Endodermal cell (in vitro differentiated cells): ENCODE measurements around the gene MAP2K6. TPM values are rescaled to one million over a fixed set of nuclear protein-coding genes. Genes with fewer than 3 reads are reported as not detected.

ENCODE experiments used
- DNase-seq: peaks from one replicate; pipeline ENCODE4 v3.0.0-alpha.2; 2017
- H3K27ac ChIP-seq: 2 replicates; pipeline ENCODE4 v1.5.1; 2013; ENCODE audit warnings: mild to moderate bottlenecking, low read depth, low read length, moderate library complexity
- H3K27me3 ChIP-seq: 2 replicates; pipeline ENCODE4 v1.6.1; 2013; ENCODE audit warnings: mild to moderate bottlenecking, low read length, moderate library complexity; ENCODE audit not compliant: insufficient read depth, control insufficient read depth, poor library complexity, severe bottlenecking
- H3K36me3 ChIP-seq: 2 replicates; pipeline ENCODE4 v1.7.0; 2013; ENCODE audit warnings: mild to moderate bottlenecking, low read length, moderate library complexity; ENCODE audit not compliant: control insufficient read depth, insufficient read depth
- H3K4me1 ChIP-seq: one replicate; pipeline ENCODE4 v1.7.0; 2013; ENCODE audit warnings: low read length; ENCODE audit not compliant: control insufficient read depth, insufficient read depth
- H3K4me3 ChIP-seq: 2 replicates; pipeline ENCODE4 v1.5.1; 2013; ENCODE audit warnings: mild to moderate bottlenecking, low read length, moderate library complexity
- H3K9ac ChIP-seq: 2 replicates; pipeline ENCODE4 v1.6.1; 2013; ENCODE audit warnings: mild to moderate bottlenecking, low read length, moderate library complexity; ENCODE audit not compliant: poor library complexity, severe bottlenecking; ENCODE audit errors: extremely low read depth
- H3K9me3 ChIP-seq: 2 replicates; pipeline ENCODE4 v1.6.1; 2013; ENCODE audit warnings: mild to moderate bottlenecking, low read length, moderate library complexity; ENCODE audit not compliant: control insufficient read depth
- H3K27ac Mint-ChIP-seq: 2 replicates; pipeline ENCODE4 v1.8.0; 2020; ENCODE audit warnings: mixed read lengths
- H3K27me3 Mint-ChIP-seq: 2 replicates; pipeline ENCODE4 v1.8.0; 2021; ENCODE audit warnings: mild to moderate bottlenecking, mixed read lengths; ENCODE audit not compliant: insufficient read depth
- H3K36me3 Mint-ChIP-seq: 2 replicates; pipeline ENCODE4 v1.8.0; 2020; ENCODE audit warnings: low read depth, mixed read lengths
- H3K4me1 Mint-ChIP-seq: 2 replicates; pipeline ENCODE4 v1.8.0; 2020; ENCODE audit warnings: mixed read lengths
- H3K4me3 Mint-ChIP-seq: 2 replicates; pipeline ENCODE4 v1.8.0; 2020; ENCODE audit warnings: mild to moderate bottlenecking, moderate library complexity, mixed read lengths
- H3K9me3 Mint-ChIP-seq: 2 replicates; pipeline ENCODE4 v1.8.0; 2020; ENCODE audit warnings: mild to moderate bottlenecking, mixed read lengths
- CTCF ChIP-seq: fragments of 200-600 bp; sonication (generic); conservative IDR thresholded peaks from 2 replicates; pipeline ENCODE4 v1.5.0; 2021; ENCODE audit warnings: antibody characterized with exemption, mild to moderate bottlenecking
- WGBS, 2 experiments: methylation state at CpG; one replicate each; pipeline versions ENCODE4 v1.1.5 to v1.1.7; 2013; ENCODE audit warnings: missing lambda C conversion rate in 2 of 2, mixed read lengths in 1 of 2; ENCODE audit not compliant: insufficient coverage in 1 of 2, insufficient read length in 1 of 2; 5-methylcytosine and 5-hydroxymethylcytosine counted together
- total RNA-seq, 2 donors: library from RNA; stranded (reverse); fragmentation: NEBNext Ultra II Directional in 1 of 2; extraction: Animal tissue kit (Norgen Biotek cat#: 25700) in 1 of 2; gene quantifications; 2 replicates in 1 of 2; 3 replicates in 1 of 2; pipeline ENCODE4 v1.2.1, GENCODE V29; 2021

Gene MAP2K6
- total RNA-seq, 2 donors from 2014 or later, result 42.2 to 55.3 TPM

DNA sequence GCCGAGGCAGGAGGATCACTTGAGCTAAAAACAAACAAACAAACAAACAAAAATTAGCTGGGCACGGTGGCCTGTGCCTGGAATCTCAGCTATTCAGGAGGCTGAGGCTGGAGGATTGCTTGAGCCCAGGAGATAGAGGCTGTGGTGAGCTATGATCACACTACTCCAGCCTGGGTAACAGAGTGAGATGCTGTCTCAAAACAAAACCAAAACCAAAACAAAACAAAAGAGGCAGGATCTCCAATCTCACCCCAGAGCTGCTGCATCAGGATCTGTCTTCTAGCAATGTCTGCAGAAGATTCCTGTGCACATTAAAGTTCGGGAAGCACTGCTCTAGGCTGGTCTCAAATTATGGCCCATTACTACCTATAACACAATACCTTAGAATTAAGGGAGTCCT is 43.1 kb downstream of the MAP2K6 start:
- no peak overlapping the region for H3K27ac Mint-ChIP-seq
- 85 to 91% methylated on average over 1 to 3 of the region's 3 CpGs for WGBS, 2 experiments
- no peaks in the 10 kb centered on the region for H3K27me3 Mint-ChIP-seq
- peaks cover 54% of the 10 kb centered on the region for H3K4me1 Mint-ChIP-seq
- Histone ChIP-seq H3K36me3 (no peaks in the 10 kb centered on the region), H3K27ac (no peak overlapping the region), H3K27me3 (no peaks in the 10 kb centered on the region), H3K4me1 (peaks cover 6% of the 10 kb centered on the region), H3K4me3 (no peak overlapping the region), H3K9me3 (no peaks in the 10 kb centered on the region), H3K9ac (no peak overlapping the region)
- H3K36me3 Mint-ChIP-seq, result peaks cover 2% of the 10 kb centered on the region
- no peaks in the 10 kb centered on the region for H3K9me3 Mint-ChIP-seq
- peak; percentile 27 for DNase-seq
- TF ChIP-seq CTCF, result no peak
- H3K4me3 Mint-ChIP-seq, result no peak overlapping the region

- DNase-seq, result peak; percentile 62
- Histone ChIP-seq H3K27me3 (no peaks in the 10 kb centered on the region), H3K36me3 (no peaks in the 10 kb centered on the region), H3K27ac (no peak overlapping the region), H3K9ac (no peak overlapping the region), H3K4me1 (peaks cover 6% of the 10 kb centered on the region), H3K4me3 (no peak overlapping the region), H3K9me3 (no peaks in the 10 kb centered on the region)
- H3K4me3 Mint-ChIP-seq, result no peak overlapping the region
- H3K4me1 Mint-ChIP-seq, result peaks cover 41% of the 10 kb centered on the region
- peaks cover under 1% of the 10 kb centered on the region for H3K36me3 Mint-ChIP-seq
- H3K9me3 Mint-ChIP-seq, result no peaks in the 10 kb centered on the region
- TF ChIP-seq CTCF, result no peak
- 54 to 71% methylated on average over 4 to 12 of the region's 12 CpGs for WGBS, 2 experiments
- H3K27ac Mint-ChIP-seq, result no peak overlapping the region
- no peaks in the 10 kb centered on the region for H3K27me3 Mint-ChIP-seq
These were observed 46.7 kb downstream of the MAP2K6 start for GRCh38 chr17:69460963-69461922.

DNA sequence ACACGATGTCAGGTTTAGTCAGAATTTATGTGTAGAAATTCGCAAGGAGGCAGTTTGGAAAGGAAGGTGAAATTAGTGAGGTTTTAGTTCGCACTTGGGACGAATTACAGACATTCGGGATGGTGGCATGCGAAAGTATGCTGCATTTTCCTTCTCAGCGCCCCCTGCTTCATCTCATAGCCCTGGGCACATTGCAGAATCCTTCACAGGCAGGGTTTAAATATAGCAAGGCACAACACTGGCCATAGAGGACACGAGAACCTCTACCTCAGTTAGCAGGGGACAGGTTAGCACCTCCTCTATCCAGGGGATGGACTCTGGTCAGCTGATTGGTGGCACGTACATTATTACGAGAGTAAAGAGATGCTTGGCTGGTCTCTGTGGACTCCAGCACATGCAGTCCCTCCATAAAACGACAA is 47.5 kb downstream of the MAP2K6 start:
- Histone ChIP-seq H3K27me3 (no peaks in the 10 kb centered on the region), H3K9ac (no peak overlapping the region), H3K36me3 (no peaks in the 10 kb centered on the region), H3K9me3 (no peaks in the 10 kb centered on the region), H3K4me3 (no peak overlapping the region), H3K4me1 (peaks cover 6% of the 10 kb centered on the region), H3K27ac (no peak overlapping the region)
- peak overlapping the region; percentile 62 for H3K27ac Mint-ChIP-seq
- DNase-seq, result peak; percentile 63
- H3K9me3 Mint-ChIP-seq, result no peaks in the 10 kb centered on the region
- no peaks in the 10 kb centered on the region for H3K36me3 Mint-ChIP-seq
- H3K4me1 Mint-ChIP-seq, result peaks cover 41% of the 10 kb centered on the region
- no peaks in the 10 kb centered on the region for H3K27me3 Mint-ChIP-seq
- H3K4me3 Mint-ChIP-seq, result no peak overlapping the region
- peak; percentile 27 for TF ChIP-seq CTCF
- WGBS, 2 experiments, result 89% methylated on average over 10 to 11 of the region's 11 CpGs
